GM12878 (cell line): Measurements from ENCODE around the gene ZNF132. TPM values are rescaled to one million over a fixed set of nuclear protein-coding genes. Genes with fewer than 3 reads are reported as not detected.
A peak's percentile ranks its signal among the peaks of the same experiment; 100 is the strongest.

Experiments
- CEBPB ChIP-seq, 2 experiments: fragments of 150-350 bp in 1 of 2; IDR thresholded peaks; 2 replicates each; pipeline ENCODE4 v1.6.1; 2012 to 2014; ENCODE audit warnings: low read depth in 2 of 2, low read length in 2 of 2, borderline replicate concordance in 1 of 2, inconsistent platforms in 1 of 2
- CUX1 ChIP-seq: IDR thresholded peaks from 2 replicates; pipeline ENCODE4 v1.6.1; 2012; ENCODE audit warnings: improper control_type of control experiment, low read depth, low read length; ENCODE audit not compliant: insufficient replicate concordance
- ESRRA ChIP-seq: IDR thresholded peaks from 2 replicates; pipeline ENCODE4 v1.6.1; 2012; ENCODE audit warnings: mild to moderate bottlenecking, low read length, improper control_type of control experiment
- HCFC1 ChIP-seq: fragments of 150-350 bp; IDR thresholded peaks from 2 replicates; pipeline ENCODE4 v1.6.1; 2014; ENCODE audit warnings: low read length
- HDGF ChIP-seq: fragments of 450-650 bp; IDR thresholded peaks from 2 replicates; pipeline ENCODE4 v1.6.1; 2016; ENCODE audit warnings: antibody characterized with exemption
- IKZF2 ChIP-seq, 2 experiments: fragments of 450-650 bp; IDR thresholded peaks; 2 replicates each; pipeline ENCODE4 v1.6.1; 2017; ENCODE audit warnings: mild to moderate bottlenecking in 2 of 2, moderate library complexity in 2 of 2
- JUNB ChIP-seq: IDR thresholded peaks from 2 replicates; pipeline ENCODE4 v1.6.1; 2016; ENCODE audit warnings: antibody characterized with exemption, mild to moderate bottlenecking
- MAX ChIP-seq: IDR thresholded peaks from 2 replicates; pipeline ENCODE4 v1.6.1; 2012; ENCODE audit warnings: low read depth, low read length, improper control_type of control experiment
- NBN ChIP-seq: fragments of 450-650 bp; IDR thresholded peaks from 2 replicates; pipeline ENCODE4 v1.6.1; 2016
- NKRF ChIP-seq: fragments of 450-650 bp; conservative IDR thresholded peaks from 2 replicates; pipeline ENCODE4 v1.6.1; 2017; ENCODE audit warnings: mild to moderate bottlenecking, moderate library complexity
- NR2C2 ChIP-seq: IDR thresholded peaks from 2 replicates; pipeline ENCODE4 v1.6.1; 2011; ENCODE audit warnings: borderline replicate concordance, low read depth; ENCODE audit not compliant: control insufficient read depth, insufficient read length
- PKNOX1 ChIP-seq: fragments of 450-650 bp; IDR thresholded peaks from 2 replicates; pipeline ENCODE4 v1.6.1; 2016; ENCODE audit warnings: mild to moderate bottlenecking
- POLR2AphosphoS2 ChIP-seq: IDR thresholded peaks from 2 replicates; pipeline ENCODE4 v1.6.1; 2011; ENCODE audit warnings: low read depth, mild to moderate bottlenecking, low read length, improper control_type of control experiment, moderate library complexity
- POLR2AphosphoS5 ChIP-seq: IDR thresholded peaks from 2 replicates; pipeline ENCODE4 v1.6.1; 2011; ENCODE audit warnings: mild to moderate bottlenecking, low read length, inconsistent platforms
- RB1 ChIP-seq: fragments of 450-650 bp; formaldehyde crosslinking; IDR thresholded peaks from 2 replicates; pipeline ENCODE4 v1.6.1; 2017; ENCODE audit warnings: mild to moderate bottlenecking, borderline replicate concordance
- REST ChIP-seq: IDR thresholded peaks from 2 replicates; pipeline ENCODE4 v1.6.1; 2012; ENCODE audit warnings: mild to moderate bottlenecking, low read depth, low read length
- polyA plus RNA-seq, 11 experiments: library from polyadenylated mRNA; depleted of rRNA in 4 of 11; unstranded in 6 of 11; stranded (reverse) in 5 of 11; fragments of >200 nt; fragmentation: Nextera tagmentation in 4 of 11; fragmentation: Illumina TruSeq in 1 of 11; extraction: Ambion mirVana in 4 of 11; extraction: Trizol in 1 of 11; gene quantifications; 1 replicate in 1 of 11; 2 replicates in 10 of 11; pipeline versions ENCODE4 v1.2.1 to v1.2.3, GENCODE V29; 2011 to 2016; ENCODE audit warnings: inconsistent platforms in 2 of 11, missing spikeins in 2 of 11, low read depth in 1 of 11
- total RNA-seq, 4 experiments: library from RNA; depleted of rRNA in 3 of 4; stranded (reverse); fragments of >200 nt in 3 of 4; fragmentation: Illumina TruSeq in 1 of 4; extraction: Trizol in 1 of 4; gene quantifications; 2 replicates each; pipeline versions ENCODE4 v1.2.1 to v1.2.3, GENCODE V29; 2013 to 2021

Gene ZNF132
- total and polyA plus RNA-seq, 10 of the 15 experiments (the other 5 are each of a cell fraction or from before 2014, with no cell fraction given), result 0.56 to 4.0 (median 2.3) TPM

GRCh38 chr19:58408152-58409009 lies 31.6 kb downstream of the ZNF132 start, which contains the start of gene ZNF584 (continued):
- TF ChIP-seq NKRF, result peak; percentile 77
- TF ChIP-seq ESRRA, result no peak
- peak; percentile 86 for TF ChIP-seq POLR2AphosphoS5
- TF ChIP-seq NBN, result peak; percentile 65
- 0 out of 2 replicates have a peak, but pooled peaks have one; percentile 16 for TF ChIP-seq PKNOX1
- TF ChIP-seq CEBPB (IDR thresholded peaks at IDR 0.05; ENCODE audit: borderline replicate concordance in 1 of 2, low read depth in 2 of 2, low read length in 2 of 2), result no peak
- TF ChIP-seq MAX, result peak; percentile 30
- peak; percentile 92 for TF ChIP-seq HCFC1
- 0 out of 2 replicates have a peak, but pooled peaks have one; percentile 31 for TF ChIP-seq RB1
- no peak for TF ChIP-seq JUNB
- peak; percentile 46 to 66; a peak in 3 of 4 replicates for TF ChIP-seq IKZF2 (IDR thresholded peaks at IDR 0.05)
- TF ChIP-seq NR2C2, result no peak
- TF ChIP-seq CUX1, result no peak
- no peak for TF ChIP-seq HDGF
- no peak for TF ChIP-seq REST
- peak; percentile 84; the same call in 1 of the 2 replicates for TF ChIP-seq POLR2AphosphoS2
